GM19025 (cell line): ENCODE results near the gene IRF1.

Experiments used
- ATAC-seq: cut with Tn5 transposase; IDR thresholded peaks from one replicate; pipeline ENCODE4 v1.9.1; 2021; ENCODE audit warnings: mild to moderate bottlenecking, low read depth, moderate library complexity; ENCODE audit not compliant: unreplicated experiment

Gene IRF1

GRCh38 chr5:132463811-132464155 is 26.8 kb downstream of the IRF1 start:
- no peak for ATAC-seq

GRCh38 chr5:132462856-132463745 is 27.5 kb downstream of the IRF1 start:
- ATAC-seq: no peak

- no peak for ATAC-seq
These were observed 28.2 kb downstream of the IRF1 start for GRCh38 chr5:132462333-132462732.

- no peak for ATAC-seq
These were observed 29.0 kb downstream of the IRF1 start for GRCh38 chr5:132461569-132462070.

GRCh38 chr5:132460846-132461568 is 29.6 kb downstream of the IRF1 start:
- ATAC-seq: no peak

- ATAC-seq: no peak
These were observed 30.4 kb downstream of the IRF1 start for GRCh38 chr5:132459983-132460838.

- peak; percentile 28 for ATAC-seq
These were observed 31.3 kb downstream of the IRF1 start for GRCh38 chr5:132459031-132459982.

- peak; percentile 33 for ATAC-seq
These were observed 31.9 kb downstream of the IRF1 start for GRCh38 chr5:132458651-132459030.

GRCh38 chr5:132458226-132458560 is 32.4 kb downstream of the IRF1 start:
- ATAC-seq: no peak

- no peak for ATAC-seq
These were observed 33.0 kb downstream of the IRF1 start for GRCh38 chr5:132457371-132458225.

GRCh38 chr5:132456987-132457361 is 33.6 kb downstream of the IRF1 start:
- peak; percentile 9 for ATAC-seq

- ATAC-seq: peak; percentile 39
These were observed 34.1 kb downstream of the IRF1 start for GRCh38 chr5:132456296-132456986.

- ATAC-seq: no peak
These were observed 34.9 kb downstream of the IRF1 start for GRCh38 chr5:132455614-132456115.

GRCh38 chr5:132454361-132454760 is 36.2 kb downstream of the IRF1 start:
- no peak for ATAC-seq

GRCh38 chr5:132451387-132451786 is 39.2 kb downstream of the IRF1 start:
- no peak for ATAC-seq

GRCh38 chr5:132449060-132449459 is 41.5 kb downstream of the IRF1 start:
- no peak for ATAC-seq

GRCh38 chr5:132447196-132447595 is 43.4 kb downstream of the IRF1 start:
- ATAC-seq: no peak

GRCh38 chr5:132446621-132447020 is 44.0 kb downstream of the IRF1 start:
- no peak for ATAC-seq
